Choroid plexus epithelial cell (primary cell): ENCODE results near the gene ANKRD63.

Source experiments
- DNase-seq: peaks from one replicate; pipeline ENCODE4 v3.0.0-alpha.2; 2010; ENCODE audit warnings: low read depth
- H3K4me3 ChIP-seq: 2 replicates; pipeline ENCODE4 v1.5.1; 2011; ENCODE audit warnings: low read depth, mild to moderate bottlenecking, control low read depth, low read length, moderate library complexity
- TF ChIP-seq, protein P1 (sequence below): conservative IDR thresholded peaks from 2 replicates; pipeline ENCODE4 v1.5.1; 2011; ENCODE audit warnings: low read depth, mild to moderate bottlenecking, control low read depth, inconsistent platforms, low read length, moderate library complexity

ANKRD63 gene

DNA sequence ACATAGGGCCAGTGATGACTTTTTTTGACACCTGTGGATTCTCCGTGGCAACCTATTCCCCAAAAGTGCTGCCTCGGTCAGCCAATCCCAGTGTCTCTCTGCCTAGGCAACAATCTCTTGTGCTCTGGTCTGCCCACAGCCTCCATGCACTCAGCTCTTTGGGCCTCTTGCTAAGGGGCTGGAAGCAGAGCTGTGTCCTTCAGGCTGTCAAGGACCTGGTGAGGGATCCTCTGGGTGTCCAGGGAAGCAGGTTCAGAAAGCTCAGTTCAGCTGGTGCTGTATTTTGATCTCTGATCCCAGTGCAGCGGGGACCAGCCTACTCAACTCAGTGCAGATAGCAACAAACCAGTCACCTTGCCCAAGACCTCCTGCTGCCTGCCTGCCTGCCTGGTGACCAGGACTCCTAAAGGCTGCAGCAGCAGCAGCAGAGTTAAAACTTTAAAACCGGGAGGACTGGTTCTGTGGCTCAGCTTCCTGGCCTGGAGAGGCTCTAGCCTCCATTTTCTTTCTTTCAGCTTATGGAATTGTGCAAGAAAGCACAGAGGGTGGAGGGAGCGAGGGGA lies 37.8 kb downstream of the ANKRD63 start:
- TF ChIP-seq, protein P1, sequence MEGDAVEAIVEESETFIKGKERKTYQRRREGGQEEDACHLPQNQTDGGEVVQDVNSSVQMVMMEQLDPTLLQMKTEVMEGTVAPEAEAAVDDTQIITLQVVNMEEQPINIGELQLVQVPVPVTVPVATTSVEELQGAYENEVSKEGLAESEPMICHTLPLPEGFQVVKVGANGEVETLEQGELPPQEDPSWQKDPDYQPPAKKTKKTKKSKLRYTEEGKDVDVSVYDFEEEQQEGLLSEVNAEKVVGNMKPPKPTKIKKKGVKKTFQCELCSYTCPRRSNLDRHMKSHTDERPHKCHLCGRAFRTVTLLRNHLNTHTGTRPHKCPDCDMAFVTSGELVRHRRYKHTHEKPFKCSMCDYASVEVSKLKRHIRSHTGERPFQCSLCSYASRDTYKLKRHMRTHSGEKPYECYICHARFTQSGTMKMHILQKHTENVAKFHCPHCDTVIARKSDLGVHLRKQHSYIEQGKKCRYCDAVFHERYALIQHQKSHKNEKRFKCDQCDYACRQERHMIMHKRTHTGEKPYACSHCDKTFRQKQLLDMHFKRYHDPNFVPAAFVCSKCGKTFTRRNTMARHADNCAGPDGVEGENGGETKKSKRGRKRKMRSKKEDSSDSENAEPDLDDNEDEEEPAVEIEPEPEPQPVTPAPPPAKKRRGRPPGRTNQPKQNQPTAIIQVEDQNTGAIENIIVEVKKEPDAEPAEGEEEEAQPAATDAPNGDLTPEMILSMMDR: no peak
- no peak overlapping the region for H3K4me3 ChIP-seq
- no peak for DNase-seq

DNA sequence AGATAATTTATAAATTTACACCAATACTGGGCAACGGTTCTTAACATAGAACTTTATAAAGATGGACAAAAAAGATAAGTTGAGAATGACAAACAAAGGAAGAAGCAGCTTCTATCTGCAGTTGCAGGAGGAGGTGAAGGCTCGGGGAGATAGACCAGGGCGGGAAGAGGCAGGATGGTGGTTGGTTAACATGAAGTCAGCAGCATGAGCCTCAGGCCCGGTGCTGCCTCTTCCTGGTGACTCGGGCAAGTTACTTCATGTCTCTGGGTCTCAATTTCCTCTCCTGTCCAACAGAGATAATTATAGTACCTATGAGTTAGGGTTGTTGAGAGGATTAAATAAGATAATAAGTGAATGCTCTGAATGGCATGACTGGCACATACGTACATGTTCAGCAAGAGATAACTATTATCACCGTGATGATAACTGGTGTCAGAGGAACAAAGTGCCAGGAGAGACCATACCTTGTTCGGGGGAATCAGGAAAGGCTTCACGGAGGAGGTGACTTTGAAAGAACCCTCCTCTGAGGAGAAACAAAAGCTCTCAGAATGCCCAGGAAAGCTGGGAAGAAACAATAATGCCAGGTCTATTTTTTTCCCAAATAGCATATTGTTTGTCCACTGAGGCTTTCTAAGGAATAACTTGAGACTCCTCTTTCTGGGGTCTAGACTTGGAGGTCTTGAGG lies 39.6 kb downstream of the ANKRD63 start:
- H3K4me3 ChIP-seq: no peak overlapping the region
- DNase-seq: no peak
- TF ChIP-seq, protein P1: no peak

DNA sequence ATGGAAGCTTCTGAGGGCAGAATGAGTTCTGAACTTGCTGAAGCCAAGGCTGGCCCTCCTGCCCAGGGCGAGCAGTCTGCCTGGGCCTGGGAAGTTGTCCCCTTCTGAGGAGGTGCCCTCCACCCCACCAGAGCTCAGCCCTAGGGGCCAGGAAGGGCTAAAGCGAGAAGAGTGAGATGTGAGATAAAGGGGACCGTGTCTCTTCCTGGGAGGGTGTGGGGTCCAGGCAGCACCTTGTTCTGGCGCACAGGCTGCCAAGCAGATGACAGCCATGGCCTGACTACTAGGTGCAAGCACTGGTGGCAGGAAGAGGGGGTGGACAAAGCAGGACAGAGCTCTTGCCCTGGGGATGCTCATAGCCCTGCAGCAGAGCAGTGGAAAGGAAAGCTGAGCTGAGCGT lies 40.3 kb downstream of the ANKRD63 start:
- DNase-seq: no peak
- no peak overlapping the region for H3K4me3 ChIP-seq
- TF ChIP-seq, protein P1: no peak

DNA sequence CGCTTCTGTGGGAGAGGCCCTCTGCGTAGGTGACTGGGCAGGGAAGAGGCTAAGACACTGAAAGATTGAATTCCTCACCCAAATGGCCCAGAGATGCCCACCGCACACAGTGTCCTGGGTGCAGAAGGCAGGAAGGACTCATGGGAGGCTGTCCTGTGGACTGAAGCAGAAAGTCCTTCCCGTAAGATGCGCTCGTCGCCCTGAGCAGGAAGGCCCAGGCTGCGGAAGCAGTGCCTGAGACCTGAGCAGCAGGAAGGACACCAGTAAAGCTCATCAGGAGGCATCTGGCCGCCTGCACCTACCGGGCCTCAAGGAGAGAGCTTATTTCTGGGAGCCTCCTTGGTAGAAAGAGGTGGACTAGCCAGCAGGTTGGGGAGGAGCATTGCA lies 40.7 kb downstream of the ANKRD63 start:
- TF ChIP-seq, protein P1: no peak
- no peak for DNase-seq
- H3K4me3 ChIP-seq: no peak overlapping the region

DNA sequence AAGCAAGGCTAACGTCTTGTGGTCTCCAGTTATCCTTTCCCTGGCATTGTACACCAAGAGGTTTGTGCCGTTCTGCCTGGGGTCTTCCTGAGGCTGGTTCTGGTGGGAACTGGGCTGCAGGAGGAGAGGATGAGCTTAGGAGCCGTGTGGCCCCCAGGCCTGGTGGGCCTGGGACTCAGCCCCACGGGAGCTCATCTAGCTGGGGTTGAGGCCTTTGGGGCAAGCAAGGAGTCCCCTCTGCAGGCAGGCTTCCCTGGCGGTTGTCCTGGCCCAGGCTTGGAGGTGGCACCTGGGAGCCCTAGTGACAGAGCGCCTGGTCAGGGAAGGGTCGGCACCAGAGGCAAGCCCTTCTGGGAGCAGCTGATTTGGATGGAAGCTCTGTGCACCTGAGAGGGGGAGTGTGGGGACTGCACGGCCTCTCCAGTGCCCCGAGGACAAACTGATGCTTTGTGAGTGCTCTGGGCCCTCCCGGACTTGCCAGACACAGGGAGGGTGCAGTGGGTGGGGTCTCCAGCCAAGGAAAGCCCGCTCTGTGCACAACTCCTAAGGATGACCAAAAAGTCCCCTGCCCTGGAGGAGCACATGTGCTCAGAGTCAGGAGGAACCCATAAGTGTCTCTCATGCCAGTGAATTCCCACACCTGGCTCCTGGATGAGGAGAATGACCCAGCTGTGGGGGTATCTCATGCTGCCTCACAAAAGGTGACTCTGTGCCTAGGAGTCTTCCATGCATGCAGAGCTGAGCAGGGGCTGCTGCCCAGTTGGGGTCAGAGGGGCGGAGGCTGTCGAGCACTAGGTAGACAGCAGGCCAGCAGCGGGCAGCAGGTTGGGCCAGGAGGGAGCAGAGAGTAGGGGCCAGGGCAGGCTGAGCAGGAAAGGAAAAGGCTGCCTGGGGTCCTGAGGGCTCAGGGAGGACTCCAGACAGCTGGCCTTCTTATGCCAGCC lies 41.3 kb downstream of the ANKRD63 start:
- TF ChIP-seq, protein P1: no peak
- H3K4me3 ChIP-seq: no peak overlapping the region
- DNase-seq: no peak

DNA sequence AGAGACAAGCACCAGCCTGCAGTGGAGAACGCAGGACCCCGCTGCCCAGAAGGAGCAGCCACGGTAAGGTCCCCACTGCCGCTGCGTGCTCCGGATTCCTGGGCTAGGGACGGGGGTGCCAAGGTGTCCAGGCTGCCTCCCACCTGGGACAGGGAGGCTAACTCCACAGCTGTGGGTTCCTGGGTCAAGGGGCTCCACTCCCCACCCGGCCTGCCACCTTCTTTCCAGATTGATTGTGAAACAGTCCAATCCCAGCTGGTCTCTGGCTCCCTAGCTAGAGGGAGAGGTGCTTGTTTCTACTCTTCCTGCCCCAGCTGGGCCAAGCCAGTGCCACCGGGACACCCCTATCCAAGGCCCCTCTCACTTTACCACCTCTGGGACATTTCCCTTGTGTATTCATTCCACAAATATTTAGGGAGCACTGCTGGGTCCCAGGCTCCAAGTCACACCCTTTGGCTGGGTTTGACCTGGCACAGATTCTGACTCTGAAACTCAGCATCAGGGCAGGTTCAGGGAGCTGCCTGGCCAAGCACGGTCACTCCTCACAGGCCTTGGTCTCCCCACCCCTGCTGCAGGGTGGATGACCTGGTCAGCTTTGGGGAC lies 42.1 kb downstream of the ANKRD63 start:
- TF ChIP-seq, protein P1: no peak
- no peak for DNase-seq
- H3K4me3 ChIP-seq: no peak overlapping the region
